ENCODE measurements around the gene TRPV3.

GRCh38 chr17:3559270-3559645 lies 1.6 kb upstream of the TRPV3 start:
- TF ChIP-seq CTCF (optimal IDR thresholded peaks at IDR 0.05 in 1 of 3, IDR thresholded peaks at IDR 0.05 in 1 of 3, conservative IDR thresholded peaks at IDR 0.05 in 1 of 3; ENCODE audit: extremely low read depth in 1 of 3, insufficient read depth in 2 of 3, low read length in 3 of 3) (no peak), EZH2 (IDR thresholded peaks at IDR 0.05; ENCODE audit: low read length) (no peak)

All from keratinocyte (primary cell).